Kidney (tissue), 14 donors: Measurements from ENCODE around the gene VPS35L. TPM values are rescaled to one million over a fixed set of nuclear protein-coding genes. Genes with fewer than 3 reads are reported as not detected.

Experiments used
- DNase-seq, 5 donors: peaks; one replicate each; pipeline ENCODE4 v3.0.0-alpha.2; 2013 to 2020
- FAIRE-seq: peaks from 2 replicates; lab custom pipeline; 2012; peaks lifted over from hg19 to GRCh38; lab: Jason Lieb, UNC
- H3K27ac ChIP-seq, 2 donors: one replicate each; pipeline ENCODE4 v1.7.0; 2013; ENCODE audit warnings: low read depth in 2 of 2, low read length in 2 of 2, inconsistent platforms in 1 of 2
- H3K27me3 ChIP-seq: one replicate; pipeline ENCODE4 v1.7.1; 2013; ENCODE audit warnings: low read length, inconsistent platforms; ENCODE audit not compliant: control insufficient read depth, insufficient read depth
- H3K36me3 ChIP-seq, 3 donors: one replicate each; pipeline versions ENCODE4 v1.7.0 to v1.7.1; 2013; ENCODE audit warnings: low read length in 3 of 3, control low read depth in 1 of 3, inconsistent platforms in 1 of 3; ENCODE audit not compliant: insufficient read depth in 3 of 3, control insufficient read depth in 2 of 3
- H3K4me1 ChIP-seq, 3 donors: one replicate each; pipeline versions ENCODE4 v1.7.0 to v1.7.1; 2013; ENCODE audit warnings: low read length in 3 of 3, inconsistent platforms in 1 of 3, low read depth in 1 of 3; ENCODE audit not compliant: control insufficient read depth in 2 of 3, insufficient read depth in 2 of 3
- H3K4me3 ChIP-seq, 3 donors: one replicate each; pipeline versions ENCODE4 v1.7.0 to v1.8.1; 2013; ENCODE audit warnings: low read length in 3 of 3, control low read depth in 1 of 3, inconsistent platforms in 1 of 3
- H3K9ac ChIP-seq, 3 donors: one replicate each; pipeline versions ENCODE4 v1.7.0 to v1.7.1; 2013; ENCODE audit warnings: low read length in 3 of 3, control low read depth in 1 of 3, inconsistent platforms in 1 of 3
- H3K9me3 ChIP-seq, 3 donors: one replicate each; pipeline versions ENCODE4 v1.7.0 to v1.7.1; 2013; ENCODE audit warnings: low read length in 3 of 3, control low read depth in 1 of 3, inconsistent platforms in 1 of 3; ENCODE audit not compliant: control insufficient read depth in 2 of 3, insufficient read depth in 1 of 3
- intact Hi-C: fragments of 100-400 bp; cut with DNase I; formaldehyde crosslinking; loops from one replicate; pipeline ENCODE4 v1.11.1; 2022
- polyA plus RNA-seq: library from polyadenylated mRNA; stranded (reverse); fragments of 350-450 nt; fragmentation: Illumina TruSeq; extraction: RNeasy Lipid Tissue Mini Kit (QIAGEN cat#74804); gene quantifications from one replicate; pipeline ENCODE4 v1.2.3, GENCODE V29; 2014; ENCODE audit warnings: low read depth, low replicate concordance; ENCODE audit not compliant: insufficient read depth
- total RNA-seq: library from RNA; stranded (reverse); fragmentation: NEBNext Ultra II Directional; extraction: Animal tissue kit (Norgen Biotek cat#: 25700); gene quantifications from one replicate; pipeline ENCODE4 v1.2.1, GENCODE V29; 2021
- TF ChIP-seq, protein P1 (sequence below): IDR thresholded peaks from 3 replicates; pipeline ENCODE4 v1.5.1; 2012; ENCODE audit warnings: mild to moderate bottlenecking, moderate library complexity, borderline replicate concordance; ENCODE audit not compliant: insufficient read depth; ENCODE audit errors: extremely low read depth
- donor health status: control.
- donor health status: control.
- donor health status: control.
- donor health status: control.
- donor health status: control.
- donor health status: DM: yes; HTN: yes; CAD: no.
- donor health status: Normal renal cell carcinoma (clear cell type).

The VPS35L gene
- total and polyA plus RNA-seq, 2 donors from 2014 or later: 42.4 to 63.5 TPM

- no peak overlapping the region for H3K9ac ChIP-seq
- no peak overlapping the region for H3K4me3 ChIP-seq
- H3K27ac ChIP-seq: no peak overlapping the region
- no peaks in the 10 kb centered on the region for H3K4me1 ChIP-seq
- FAIRE-seq (no peak), DNase-seq (no peak)
- H3K27me3 ChIP-seq: no peaks in the 10 kb centered on the region
- TF ChIP-seq, protein P1, sequence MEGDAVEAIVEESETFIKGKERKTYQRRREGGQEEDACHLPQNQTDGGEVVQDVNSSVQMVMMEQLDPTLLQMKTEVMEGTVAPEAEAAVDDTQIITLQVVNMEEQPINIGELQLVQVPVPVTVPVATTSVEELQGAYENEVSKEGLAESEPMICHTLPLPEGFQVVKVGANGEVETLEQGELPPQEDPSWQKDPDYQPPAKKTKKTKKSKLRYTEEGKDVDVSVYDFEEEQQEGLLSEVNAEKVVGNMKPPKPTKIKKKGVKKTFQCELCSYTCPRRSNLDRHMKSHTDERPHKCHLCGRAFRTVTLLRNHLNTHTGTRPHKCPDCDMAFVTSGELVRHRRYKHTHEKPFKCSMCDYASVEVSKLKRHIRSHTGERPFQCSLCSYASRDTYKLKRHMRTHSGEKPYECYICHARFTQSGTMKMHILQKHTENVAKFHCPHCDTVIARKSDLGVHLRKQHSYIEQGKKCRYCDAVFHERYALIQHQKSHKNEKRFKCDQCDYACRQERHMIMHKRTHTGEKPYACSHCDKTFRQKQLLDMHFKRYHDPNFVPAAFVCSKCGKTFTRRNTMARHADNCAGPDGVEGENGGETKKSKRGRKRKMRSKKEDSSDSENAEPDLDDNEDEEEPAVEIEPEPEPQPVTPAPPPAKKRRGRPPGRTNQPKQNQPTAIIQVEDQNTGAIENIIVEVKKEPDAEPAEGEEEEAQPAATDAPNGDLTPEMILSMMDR: no peak
- H3K9me3 ChIP-seq: no peaks in the 10 kb centered on the region
- intact Hi-C loops: no loop called here
- peaks cover 0 to 31% (median 16%) of the 10 kb centered on the region in 3 donors for H3K36me3 ChIP-seq
Measured at GRCh38 chr16:19512297-19512696, 43.2 kb upstream of the VPS35L start.

GRCh38 chr16:19513377-19514053 is 42.0 kb upstream of the VPS35L start:
- Histone ChIP-seq H3K4me3 (no peak overlapping the region), H3K4me1 (no peaks in the 10 kb centered on the region), H3K36me3 (peaks cover 0 to 21% (median 13%) of the 10 kb centered on the region in 3 donors), H3K9ac (no peak overlapping the region), H3K9me3 (no peaks in the 10 kb centered on the region), H3K27ac (no peak overlapping the region), H3K27me3 (no peaks in the 10 kb centered on the region)
- DNase-seq (no peak), FAIRE-seq (no peak)
- intact Hi-C loops: no loop called here
- TF ChIP-seq, protein P1: no peak

DNA sequence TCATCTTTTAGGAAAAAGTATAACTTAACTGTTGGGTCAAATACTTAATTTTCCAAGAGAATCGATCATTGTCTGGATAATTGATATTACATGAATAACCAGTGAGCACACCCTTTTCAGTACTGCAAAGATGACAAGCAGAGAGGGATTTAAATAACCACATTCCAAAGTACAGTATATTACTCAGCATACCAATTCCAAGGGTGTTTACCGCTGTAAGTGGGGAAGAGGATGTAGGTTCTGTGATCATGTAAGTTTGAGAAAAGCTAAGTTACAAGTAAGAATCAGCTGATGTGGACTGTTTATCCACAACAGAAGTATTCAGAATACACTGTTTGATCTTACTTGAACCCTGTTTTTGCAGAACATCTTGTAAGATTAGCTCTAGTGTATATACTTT is 39.7 kb upstream of the VPS35L start:
- peaks cover 0 to 19% (median 12%) of the 10 kb centered on the region in 3 donors for H3K36me3 ChIP-seq
- FAIRE-seq (no peak), DNase-seq (no peak)
- peaks cover 0 to 8% (median 2%) of the 10 kb centered on the region in 3 donors for H3K4me1 ChIP-seq
- no peaks in the 10 kb centered on the region for H3K9me3 ChIP-seq
- H3K27me3 ChIP-seq: no peaks in the 10 kb centered on the region
- H3K27ac ChIP-seq: no peak overlapping the region
- intact Hi-C loops: no loop called here
- TF ChIP-seq, protein P1: no peak
- H3K4me3 ChIP-seq: no peak overlapping the region
- no peak overlapping the region for H3K9ac ChIP-seq
